Left ventricle myocardium inferior (tissue), 1 donor: ENCODE data around the gene RACGAP1. TPM values are rescaled to one million over a fixed set of nuclear protein-coding genes. Genes with fewer than 3 reads are reported as not detected.
A peak's percentile ranks its signal among the peaks of the same experiment; 100 is the strongest.

Source experiments
- DNase-seq: peaks from one replicate; pipeline ENCODE4 v3.0.0-alpha.2; 2020
- H3K27ac ChIP-seq: fragments of 200-600 bp; replicated peaks from 2 replicates; pipeline ENCODE4 v1.8.0; 2021
- H3K27me3 ChIP-seq: fragments of 200-600 bp; 2 replicates; pipeline ENCODE4 v1.8.0; 2021; ENCODE audit warnings: low read depth
- H3K36me3 ChIP-seq: fragments of 200-600 bp; 2 replicates; pipeline ENCODE4 v1.8.0; 2021
- H3K4me1 ChIP-seq: fragments of 200-600 bp; 2 replicates; pipeline ENCODE4 v1.8.0; 2021
- H3K4me3 ChIP-seq: fragments of 200-600 bp; 2 replicates; pipeline ENCODE4 v1.8.0; 2021; ENCODE audit warnings: mild to moderate bottlenecking, moderate library complexity
- H3K9me3 ChIP-seq: fragments of 200-600 bp; replicated peaks from 2 replicates; pipeline ENCODE4 v1.8.0; 2021
- CTCF ChIP-seq: fragments of 200-600 bp; IDR thresholded peaks from 2 replicates; pipeline ENCODE4 v1.8.0; 2021; ENCODE audit warnings: antibody characterized with exemption, mild to moderate bottlenecking, borderline replicate concordance
- intact Hi-C: fragments of 100-400 bp; cut with micrococcal nuclease; formaldehyde crosslinking; loops from one replicate; pipeline ENCODE4 v1.11.0; 2022
- total RNA-seq: library from RNA; stranded (reverse); fragmentation: NEBNext Ultra II Directional; extraction: Animal tissue kit (Norgen Biotek cat#: 25700); gene quantifications from one replicate; pipeline ENCODE4 v1.2.1, GENCODE V29; 2021
- donor health status: DM: no; HTN: yes; CAD: no; lungs with severe emphysema.

The RACGAP1 gene
- total RNA-seq, 1 donor from 2014 or later = 5.4 TPM

- Histone ChIP-seq H3K27ac (no peak overlapping the region), H3K36me3 (no peaks in the 10 kb centered on the region), H3K9me3 (no peaks in the 10 kb centered on the region), H3K4me3 (no peak overlapping the region), H3K4me1 (peaks cover 21% of the 10 kb centered on the region), H3K27me3 (no peaks in the 10 kb centered on the region)
- no peak for TF ChIP-seq CTCF
- intact Hi-C loops = no loop called here
- DNase-seq = no peak
Measured at GRCh38 chr12:50018154-50018553, 7.1 kb downstream of the RACGAP1 start.

GRCh38 chr12:50017641-50018040 lies 7.7 kb downstream of the RACGAP1 start:
- H3K36me3 ChIP-seq = no peaks in the 10 kb centered on the region
- H3K27me3 ChIP-seq = no peaks in the 10 kb centered on the region
- TF ChIP-seq CTCF = no peak
- DNase-seq = no peak
- peaks cover 21% of the 10 kb centered on the region for H3K4me1 ChIP-seq
- no peak overlapping the region for H3K4me3 ChIP-seq
- no peaks in the 10 kb centered on the region for H3K9me3 ChIP-seq
- H3K27ac ChIP-seq = peak overlapping the region; percentile 28
- intact Hi-C loops = no loop called here

- Histone ChIP-seq H3K4me1 (peaks cover 21% of the 10 kb centered on the region), H3K4me3 (no peak overlapping the region), H3K36me3 (no peaks in the 10 kb centered on the region), H3K27ac (peak overlapping the region; percentile 28), H3K27me3 (no peaks in the 10 kb centered on the region), H3K9me3 (no peaks in the 10 kb centered on the region)
- no peak for TF ChIP-seq CTCF
- intact Hi-C loops = no loop called here
- no peak for DNase-seq
Measured at GRCh38 chr12:50016501-50017475, 8.5 kb downstream of the RACGAP1 start.

- DNase-seq = no peak
- no peaks in the 10 kb centered on the region for H3K27me3 ChIP-seq
- no peaks in the 10 kb centered on the region for H3K36me3 ChIP-seq
- intact Hi-C loops = no loop called here
- no peak overlapping the region for H3K4me3 ChIP-seq
- no peak overlapping the region for H3K27ac ChIP-seq
- peaks cover 18% of the 10 kb centered on the region for H3K4me1 ChIP-seq
- H3K9me3 ChIP-seq = no peaks in the 10 kb centered on the region
- no peak for TF ChIP-seq CTCF
Measured at GRCh38 chr12:50014342-50014741, 11.0 kb downstream of the RACGAP1 start.

- Histone ChIP-seq H3K4me1 (peaks cover 11% of the 10 kb centered on the region), H3K27ac (no peak overlapping the region), H3K36me3 (no peaks in the 10 kb centered on the region), H3K9me3 (no peaks in the 10 kb centered on the region), H3K4me3 (no peak overlapping the region), H3K27me3 (no peaks in the 10 kb centered on the region)
- DNase-seq = no peak
- intact Hi-C loops = no loop called here
- TF ChIP-seq CTCF = no peak
Measured at GRCh38 chr12:50013361-50014147, 11.7 kb downstream of the RACGAP1 start.
